Activated CD8-positive, alpha-beta memory T cell treated with anti-CD3 and anti-CD28 coated beads, Interleukin-2, amount 50 U/mL, for 1 hour (primary cell): Measurements from ENCODE around the gene DLG5.
A peak's percentile ranks its signal among the peaks of the same experiment; 100 is the strongest.

Experiments
- DNase-seq: peaks from one replicate; pipeline ENCODE4 v3.0.0-alpha.2; 2020; ENCODE audit errors: extremely low read depth

DLG5 gene

DNA sequence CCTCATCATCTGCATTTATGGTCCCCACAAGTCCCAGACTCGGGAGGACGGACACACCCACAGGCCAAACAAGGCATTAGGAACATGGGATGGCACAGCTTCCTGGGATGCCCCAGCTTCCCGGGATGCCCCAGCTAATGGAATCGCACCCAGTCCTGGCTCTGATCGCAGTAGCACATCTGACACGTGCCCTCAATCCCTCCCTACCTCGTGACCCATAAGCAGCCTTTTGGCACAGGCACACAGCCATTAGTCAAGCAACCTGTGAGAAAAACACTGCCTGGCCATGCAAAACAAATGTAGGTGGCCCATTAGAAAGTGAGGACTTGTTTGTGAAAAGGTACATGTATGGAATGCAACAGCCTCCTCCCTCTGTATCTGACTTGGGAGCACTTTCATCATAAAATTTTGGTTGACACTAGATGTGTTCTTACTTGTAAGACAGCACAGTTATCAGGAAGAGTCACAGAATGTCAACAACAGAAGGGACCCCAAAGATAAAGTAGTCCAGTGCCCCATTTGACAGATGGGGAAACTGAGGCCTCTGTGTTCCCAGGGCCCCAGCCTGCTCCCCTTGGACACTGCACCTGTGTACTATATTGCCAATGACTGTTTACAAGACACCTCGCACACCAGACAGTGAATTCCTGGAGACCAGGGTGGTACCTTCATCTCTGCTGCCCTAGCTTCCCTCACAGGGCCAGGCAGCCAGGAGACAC is 34.4 kb downstream of the DLG5 start:
- no peak for DNase-seq

DNA sequence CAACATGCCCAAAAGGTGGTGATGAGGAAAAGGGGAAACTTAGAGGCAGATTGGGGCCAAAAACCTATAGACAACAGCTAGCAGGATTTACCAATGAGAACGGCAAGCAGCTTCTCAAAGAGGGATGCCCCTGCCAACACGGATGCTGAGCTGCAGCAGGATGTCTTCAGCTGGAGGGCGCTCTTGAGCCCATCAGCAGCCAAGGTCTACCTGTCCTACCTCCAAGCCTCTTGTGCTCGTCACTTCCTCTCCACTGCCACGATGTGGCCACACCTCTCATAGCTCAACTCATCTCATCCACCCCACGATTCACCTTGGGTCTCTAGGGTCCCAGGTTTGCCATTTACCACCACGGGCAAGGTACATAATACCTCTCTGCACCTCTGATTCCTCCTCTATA is 36.5 kb downstream of the DLG5 start:
- no peak for DNase-seq

DNA sequence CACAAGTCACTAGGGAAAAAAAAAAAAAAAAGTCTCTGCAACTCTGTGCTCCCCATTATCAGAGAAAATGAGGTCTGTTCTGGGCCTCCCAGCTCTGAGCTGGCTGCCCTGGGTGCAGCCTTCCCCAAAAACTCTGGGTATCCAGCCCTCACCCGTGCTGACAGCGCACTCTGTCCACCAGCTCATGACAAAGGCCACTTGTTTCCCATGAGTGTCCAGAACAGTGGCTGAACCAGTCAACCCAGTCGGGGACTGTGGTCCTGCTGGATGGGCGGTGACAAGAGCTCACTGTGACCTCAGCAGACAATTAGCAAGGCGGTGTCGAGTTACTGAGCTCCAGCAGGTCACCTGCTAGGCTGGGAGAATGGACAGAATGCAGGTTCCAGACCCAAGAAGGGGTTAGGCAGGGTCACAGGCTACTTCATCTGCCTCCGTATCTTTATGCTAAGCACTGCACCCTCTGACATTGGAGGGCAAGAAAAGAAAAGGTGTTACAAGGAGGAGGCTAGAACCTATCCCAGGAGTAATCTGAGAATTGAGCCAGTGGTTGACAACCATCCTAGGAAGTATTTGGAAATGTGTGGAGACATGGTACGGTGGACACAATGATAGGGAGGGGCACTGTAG is 37.2 kb downstream of the DLG5 start:
- DNase-seq: no peak

DNA sequence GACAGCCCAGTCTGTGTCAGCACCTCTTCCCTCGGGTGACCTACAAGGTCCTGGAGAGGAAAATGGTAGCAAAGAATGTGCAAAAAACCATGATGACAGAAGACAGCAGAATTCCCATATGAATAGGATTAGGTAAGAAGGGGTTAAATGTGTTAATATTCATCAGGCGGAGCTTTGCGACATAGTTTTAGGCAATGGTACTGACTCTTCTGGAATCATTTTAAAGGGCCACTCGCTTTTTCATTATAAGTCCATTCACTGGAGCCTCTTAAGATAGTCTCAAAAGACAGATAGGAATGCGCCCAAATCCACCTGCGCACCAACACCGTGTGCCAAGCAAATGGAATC is 38.2 kb downstream of the DLG5 start:
- no peak for DNase-seq

DNA sequence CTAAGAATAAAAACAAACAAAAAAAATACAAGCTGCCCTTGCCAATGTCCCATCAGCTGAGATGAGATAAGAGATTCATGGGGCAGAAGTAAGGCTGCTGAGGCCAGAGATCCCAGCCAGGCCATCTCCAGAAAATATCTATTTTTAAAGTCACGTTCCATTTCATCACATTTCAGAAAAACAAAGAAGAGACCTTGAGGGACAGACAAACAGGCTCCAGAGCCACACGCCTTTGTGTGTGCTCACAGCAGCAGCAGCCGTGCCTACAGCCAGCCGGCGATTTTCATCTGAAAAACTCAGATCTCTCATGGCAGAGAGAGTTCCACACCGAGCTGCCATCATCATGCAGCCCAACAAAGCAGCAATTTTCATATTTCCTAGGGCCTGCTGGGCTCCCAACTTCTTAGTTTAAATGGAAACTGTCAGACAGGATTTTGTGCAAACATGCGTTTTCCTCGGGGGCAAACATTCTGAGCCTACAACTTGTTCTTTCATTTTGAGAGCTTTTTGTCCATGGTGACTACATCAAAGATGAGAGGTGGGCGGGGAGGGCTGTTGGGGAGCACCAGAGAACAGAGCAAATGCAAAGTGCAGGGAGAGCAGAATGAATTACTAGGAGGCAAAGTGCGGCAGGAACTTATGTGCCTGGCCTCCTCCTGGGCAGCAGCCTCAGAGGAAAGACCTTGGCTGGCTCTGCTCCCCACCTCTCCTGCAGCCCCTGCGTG is 38.8 kb downstream of the DLG5 start:
- DNase-seq: no peak

DNA sequence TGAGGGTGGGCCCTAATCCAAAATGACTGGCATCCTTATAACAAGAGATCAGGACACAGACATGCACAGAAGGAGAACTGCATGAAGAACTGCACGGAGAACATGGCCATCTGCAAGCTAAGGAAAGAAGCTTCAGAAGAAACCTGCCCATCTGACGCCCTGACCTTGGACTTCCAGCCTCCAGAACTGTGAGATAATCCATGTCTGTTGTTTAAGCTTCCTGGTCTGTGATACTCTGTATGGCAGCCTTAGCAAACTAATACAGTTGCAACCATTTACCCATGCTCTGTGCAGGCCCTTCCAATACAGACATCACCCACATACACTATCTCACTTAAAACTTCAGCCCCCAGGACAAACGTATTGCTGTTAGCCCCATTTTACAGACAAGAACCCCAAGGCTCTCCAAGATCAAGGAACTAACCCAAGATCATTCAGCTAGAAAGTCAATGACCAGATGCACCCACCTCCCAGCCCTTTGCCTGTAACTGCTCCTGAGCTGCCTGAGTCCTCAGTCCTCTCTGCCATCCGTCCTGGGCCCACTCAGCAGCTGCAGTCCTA is 39.7 kb downstream of the DLG5 start:
- DNase-seq: no peak

DNA sequence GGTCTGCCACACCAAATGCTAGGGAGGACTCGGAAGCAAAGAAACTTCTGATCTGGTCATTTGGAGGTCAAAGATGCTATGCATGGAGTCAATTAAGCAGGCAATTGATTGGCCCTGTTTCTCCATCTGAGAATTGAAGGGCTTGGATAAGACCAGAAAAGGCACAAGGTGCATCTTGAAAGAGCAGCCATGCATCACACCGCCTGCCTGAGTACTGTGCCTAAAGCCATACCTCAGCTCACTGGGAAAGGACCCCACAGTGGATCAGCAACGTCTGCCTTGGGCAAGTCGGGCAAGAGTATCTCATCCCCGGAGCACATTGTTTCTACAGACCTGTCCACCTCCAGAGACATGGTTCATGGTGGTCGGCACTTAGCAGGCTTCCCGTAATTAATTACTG is 42.4 kb downstream of the DLG5 start:
- no peak for DNase-seq

DNA sequence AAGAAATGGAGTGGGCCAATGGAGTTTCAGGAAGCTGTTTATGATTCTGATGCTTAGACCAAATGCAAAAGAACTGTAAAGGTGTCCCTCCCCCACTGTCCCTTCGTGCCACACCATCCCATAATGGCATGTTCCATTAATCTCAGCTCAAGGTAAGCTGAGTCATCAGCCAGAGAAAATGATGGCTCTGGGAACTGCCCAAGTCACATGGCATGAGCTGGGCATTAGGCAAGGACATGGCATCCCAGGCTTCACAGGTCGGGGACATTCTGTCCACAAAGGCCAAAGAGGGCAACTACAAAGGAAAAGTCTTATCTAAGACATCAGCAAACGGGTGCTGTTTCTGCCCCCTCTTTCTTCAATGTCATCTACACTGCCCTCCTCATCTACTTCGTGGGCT is 44.9 kb downstream of the DLG5 start:
- no peak for DNase-seq

DNA sequence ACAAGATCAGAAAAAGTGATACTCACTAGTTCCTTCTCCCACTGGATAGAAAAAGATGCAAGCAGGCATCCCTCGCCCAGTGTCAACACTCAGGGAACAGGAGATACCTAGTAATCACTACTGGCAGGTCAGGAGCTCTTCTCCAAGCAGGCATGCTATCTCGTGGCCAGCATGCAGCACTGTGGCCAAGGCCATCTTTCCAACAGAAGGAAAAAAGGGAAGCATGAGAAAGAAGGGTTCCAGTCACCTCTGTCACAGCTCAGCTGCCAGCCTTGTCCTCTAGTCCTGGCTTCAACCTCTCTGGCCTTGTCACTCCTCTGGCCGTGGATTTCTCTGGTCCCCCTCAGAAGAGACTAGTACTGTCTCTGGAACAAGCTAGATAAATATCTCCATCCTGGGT is 45.3 kb downstream of the DLG5 start:
- no peak for DNase-seq

DNA sequence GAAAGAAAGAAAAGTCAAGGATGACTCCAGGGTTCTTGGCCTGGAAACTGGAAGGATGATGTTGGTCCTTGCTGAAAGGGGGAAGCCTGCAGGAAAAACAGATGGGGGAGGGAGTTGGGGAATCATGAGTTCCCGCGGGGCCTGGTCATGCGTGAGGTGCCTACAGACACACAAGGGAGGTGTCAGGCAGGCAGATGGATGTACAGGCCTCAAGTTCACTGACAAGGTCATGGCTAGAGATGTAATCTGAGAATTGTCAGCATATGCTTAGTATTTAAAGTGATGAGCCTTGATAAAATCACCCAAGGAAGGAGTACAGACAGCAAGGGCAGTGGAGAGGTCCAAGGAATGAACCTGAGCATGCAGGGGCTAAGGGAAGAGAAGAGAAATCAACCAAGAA is 46.8 kb downstream of the DLG5 start:
- no peak for DNase-seq

DNA sequence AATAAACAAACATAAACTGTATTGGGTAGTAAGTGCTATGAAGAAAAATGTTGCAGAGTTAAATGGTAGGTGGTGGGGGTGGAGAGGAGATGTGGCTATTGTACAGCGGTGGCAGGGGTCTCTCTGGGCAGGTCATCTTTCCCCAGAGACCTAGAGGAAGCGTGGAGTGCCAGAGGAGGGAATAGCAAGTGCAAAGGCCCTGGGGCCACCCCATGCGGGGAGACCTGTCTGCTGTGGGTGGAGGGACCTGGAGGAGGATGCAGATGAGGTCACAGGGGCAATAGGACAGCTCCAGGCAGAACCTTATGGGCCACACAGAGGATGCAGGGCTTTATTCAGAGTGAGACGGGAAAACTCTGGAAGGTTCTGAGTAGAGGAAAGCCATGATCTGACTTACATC is 47.5 kb downstream of the DLG5 start:
- no peak for DNase-seq

DNA sequence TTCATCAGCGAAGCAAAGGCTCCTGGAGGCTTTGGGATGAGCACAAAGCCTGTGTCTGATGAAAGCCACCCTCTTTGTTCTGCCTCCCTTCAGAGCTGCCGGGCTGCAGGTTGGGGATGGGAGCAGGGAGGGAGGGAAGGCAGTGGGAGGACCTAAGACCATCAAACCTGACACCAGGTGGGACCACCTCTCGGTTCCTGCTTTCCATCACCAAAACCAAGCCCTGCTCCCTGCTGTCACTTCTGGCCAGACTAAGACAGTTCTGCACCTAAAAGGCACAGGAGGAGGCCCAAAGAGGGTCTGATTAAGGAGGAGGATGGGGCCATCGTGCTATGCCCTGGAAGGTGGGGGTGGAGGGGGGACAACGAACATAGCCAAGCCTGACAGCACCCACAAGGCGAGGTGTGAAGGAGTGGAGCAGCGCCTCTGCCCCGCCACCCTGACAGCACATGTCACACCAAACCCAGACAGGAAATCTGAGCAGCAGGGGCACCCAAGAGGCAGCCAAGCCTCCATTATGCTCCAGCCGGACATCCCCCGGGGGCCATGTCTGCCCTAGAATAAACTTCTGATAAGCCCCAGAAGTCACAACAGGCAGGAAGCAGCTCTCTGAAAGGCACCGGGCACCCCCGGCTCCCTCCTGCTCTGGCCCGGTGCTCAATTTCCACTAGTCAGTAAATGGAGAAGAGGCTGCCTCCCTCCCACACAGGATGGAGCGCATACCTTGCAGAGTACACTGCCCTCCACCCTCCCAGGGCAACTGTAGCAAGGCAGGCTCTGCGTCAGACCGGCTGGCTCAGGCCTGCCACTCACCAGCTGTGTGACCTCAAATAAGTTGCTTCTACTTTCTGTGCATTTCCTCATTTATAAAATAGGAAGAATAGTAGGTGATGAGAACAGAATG is 48.9 kb downstream of the DLG5 start:
- peak; percentile 19 for DNase-seq

DNA sequence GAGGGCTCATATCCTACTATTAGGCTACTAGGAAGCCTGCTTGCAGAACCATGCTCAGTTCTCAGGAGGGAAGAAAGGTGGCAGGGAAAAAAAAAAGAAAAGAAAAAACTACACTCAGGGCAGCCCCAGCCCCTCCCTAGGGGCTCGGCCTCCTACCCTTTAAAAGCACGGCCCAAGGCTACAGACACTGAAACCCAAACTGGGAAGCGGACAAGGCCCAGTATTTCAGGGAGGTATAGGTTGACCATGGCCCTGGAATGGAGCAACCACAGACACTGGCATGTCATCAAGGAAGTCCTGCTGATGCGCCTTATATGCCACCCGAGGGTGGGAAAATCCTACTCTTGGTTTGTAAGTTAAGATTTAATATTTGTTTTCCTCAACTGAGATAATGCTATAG is 50.8 kb downstream of the DLG5 start:
- DNase-seq: no peak

DNA sequence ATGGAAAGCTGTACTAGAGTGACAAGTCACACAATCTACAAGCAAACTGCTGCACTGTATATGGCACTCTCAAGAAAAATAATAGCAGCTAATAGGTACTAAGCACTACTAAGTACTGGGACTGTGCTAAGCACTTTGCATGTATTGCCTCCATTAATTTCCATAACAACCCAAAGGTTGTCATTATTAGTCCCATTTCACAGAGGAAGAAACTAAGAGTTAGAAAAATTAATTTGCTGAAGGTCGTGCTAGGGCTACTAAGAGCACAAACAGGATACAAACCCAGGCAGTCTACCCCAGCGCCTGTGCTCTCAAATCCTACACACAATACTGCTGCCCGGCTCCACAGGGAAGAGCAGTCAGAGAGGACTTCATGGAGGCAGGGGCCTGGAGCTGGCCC is 51.7 kb downstream of the DLG5 start:
- DNase-seq: no peak

DNA sequence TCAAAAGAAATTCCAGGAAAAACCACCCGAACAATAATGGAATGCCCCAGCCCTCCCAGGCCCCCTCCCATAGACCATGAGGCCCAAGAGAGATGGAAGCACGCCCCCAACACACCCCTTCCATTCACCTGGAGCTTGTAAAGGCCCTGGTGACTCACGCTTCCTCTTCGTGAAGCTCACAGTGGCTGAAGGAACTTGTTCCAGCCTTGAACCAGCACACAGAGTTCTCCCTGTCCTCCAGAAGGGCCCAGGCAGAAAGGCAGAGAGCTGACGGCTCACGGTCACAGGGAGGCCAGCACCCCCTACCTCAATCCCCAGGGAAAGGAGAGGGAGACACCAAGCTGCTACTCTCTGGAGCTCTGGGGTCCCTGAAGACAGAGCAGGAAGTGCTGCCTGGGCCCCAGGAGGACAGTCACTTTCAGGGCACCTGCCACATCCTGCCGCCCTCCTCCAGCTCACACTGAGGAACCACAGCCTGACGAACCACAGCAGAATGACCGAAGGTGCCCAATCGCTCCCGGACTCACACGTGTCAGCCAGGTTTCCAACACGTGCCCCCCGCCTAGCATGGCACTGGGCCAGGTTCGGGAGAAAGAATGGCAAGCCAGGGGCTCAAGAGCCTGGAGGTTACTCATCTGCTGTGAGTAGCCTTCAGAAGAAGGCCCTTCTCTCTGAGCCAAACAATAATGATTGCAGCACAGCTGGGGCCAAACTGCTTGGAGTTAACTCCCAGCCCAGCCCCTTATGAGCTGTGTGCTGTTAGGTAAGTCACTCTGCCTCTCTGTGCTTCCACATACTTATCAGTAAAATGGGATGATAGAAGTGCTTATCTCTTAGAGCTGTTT is 52.8 kb downstream of the DLG5 start:
- DNase-seq: no peak

DNA sequence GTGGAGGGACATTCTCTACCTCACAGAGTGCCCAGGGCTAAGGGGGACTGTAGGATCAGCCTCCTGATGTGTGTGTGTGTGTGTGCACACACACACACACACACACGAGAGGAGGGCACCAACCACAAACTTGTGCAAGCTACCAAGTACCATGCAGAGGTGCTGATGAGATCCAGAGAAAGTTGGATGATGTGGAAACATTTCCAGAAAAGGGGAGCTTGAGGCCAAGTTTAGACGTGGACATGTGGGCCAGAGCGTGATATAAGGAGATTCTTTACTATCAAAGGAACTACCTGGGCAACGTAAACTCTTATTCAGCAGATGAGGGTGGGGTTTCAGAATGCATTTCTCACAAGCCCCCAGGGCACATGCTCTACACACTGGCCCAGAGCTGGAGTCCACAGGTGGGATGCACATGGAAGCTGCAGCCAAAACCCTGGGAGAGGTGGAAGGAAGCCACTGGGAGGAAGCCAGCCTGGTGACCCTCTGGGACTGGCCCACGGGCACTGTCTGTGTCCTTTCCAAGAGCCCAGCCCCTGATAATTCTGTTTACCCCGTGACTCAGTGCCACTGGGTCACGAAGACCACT is 53.5 kb downstream of the DLG5 start:
- no peak for DNase-seq

DNA sequence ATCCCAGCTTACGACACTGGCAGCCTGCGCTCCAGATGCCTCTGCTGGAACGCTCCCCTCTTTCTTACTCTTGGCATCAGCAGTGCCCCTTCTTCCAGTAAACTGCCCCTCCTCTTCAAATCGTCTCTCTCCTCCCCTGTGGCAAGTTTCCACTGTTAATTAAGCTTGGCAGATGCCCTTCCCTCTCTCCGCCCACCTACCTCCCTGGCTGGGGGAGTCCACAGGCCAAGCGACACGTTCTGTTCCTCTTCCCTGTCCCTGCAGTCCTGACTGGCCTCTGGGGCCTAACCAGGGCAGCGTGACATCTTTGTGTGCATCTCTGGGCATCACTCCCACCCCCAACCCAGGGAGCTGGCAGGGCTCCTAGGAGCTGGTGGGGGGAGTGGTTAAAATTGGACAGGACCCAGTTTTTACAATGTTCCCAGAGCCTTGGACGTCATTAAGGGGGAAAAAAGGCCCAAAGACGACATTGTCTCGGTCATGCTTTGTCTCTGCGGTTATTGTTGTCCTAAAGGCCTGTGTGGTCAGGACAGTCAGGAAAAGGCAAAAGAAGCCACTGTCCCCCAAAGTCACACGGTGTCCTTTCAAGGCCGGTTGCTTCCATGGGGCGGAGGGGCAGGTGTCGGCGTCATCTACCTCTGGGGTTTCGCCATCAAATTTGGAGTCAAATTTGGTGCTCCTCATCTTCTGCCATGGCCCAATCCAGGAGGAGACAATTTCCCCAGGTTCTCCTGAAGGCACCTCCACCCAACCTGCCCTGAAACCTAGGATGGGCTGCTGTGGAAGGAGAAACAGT is 54.2 kb downstream of the DLG5 start:
- DNase-seq: no peak

DNA sequence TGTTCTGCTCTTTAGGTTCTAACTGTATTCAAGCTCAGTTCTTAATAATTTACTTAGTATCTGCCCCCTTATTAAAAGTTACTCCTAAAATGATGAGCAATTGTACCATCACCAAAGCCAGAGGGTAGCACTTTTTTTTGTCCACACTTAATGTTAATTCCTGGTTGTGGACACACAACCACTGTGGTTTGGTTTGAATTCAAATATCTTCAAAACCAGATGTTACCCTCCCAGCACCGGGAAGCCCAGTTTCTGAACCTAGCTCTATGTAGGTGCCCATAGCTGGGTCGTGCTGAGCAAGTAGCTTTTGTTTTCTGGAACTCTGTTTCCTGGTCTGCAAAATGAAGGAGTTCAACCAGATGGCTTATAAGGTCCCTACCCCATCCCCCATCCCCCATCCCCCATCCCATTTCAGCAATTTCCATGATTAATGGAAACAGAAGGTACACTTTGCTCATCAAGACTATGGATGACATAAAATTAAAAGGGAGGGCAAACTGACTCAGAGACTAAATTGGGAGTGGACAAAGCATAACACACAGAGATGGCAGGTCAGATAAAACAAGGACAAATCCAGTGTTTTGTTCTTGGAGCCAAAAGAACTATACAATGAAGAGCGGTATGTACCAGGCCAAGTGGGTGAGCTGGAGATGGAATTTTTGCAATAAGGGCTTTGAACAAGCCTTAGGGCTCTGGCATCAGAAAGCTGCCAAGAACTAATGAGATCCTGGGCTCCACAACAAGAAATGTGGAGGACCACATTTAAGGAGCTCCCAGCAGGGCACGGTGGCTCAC is 56.7 kb downstream of the DLG5 start:
- no peak for DNase-seq

DNA sequence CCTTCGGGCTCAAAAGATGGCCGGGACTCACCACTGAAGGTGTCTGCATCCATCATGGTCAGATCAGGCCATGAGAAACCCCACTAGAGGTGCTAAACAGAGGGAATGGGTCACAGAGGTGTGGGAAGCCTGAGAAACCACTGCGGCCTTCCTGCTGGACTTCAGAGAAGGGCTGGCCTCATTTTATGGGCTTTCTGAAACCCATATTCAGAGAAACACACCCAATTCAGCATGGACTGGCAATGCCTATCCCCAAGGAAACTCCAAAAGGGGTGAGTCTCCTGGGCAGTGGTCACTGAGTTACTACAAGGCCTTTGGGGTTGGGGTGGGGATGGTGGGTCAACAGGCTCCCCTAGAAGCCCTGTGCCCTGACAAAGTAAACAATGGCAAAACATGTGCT is 58.0 kb downstream of the DLG5 start:
- no peak for DNase-seq
